AG04449 (cell line): ENCODE results near the gene FARS2.
A peak's percentile ranks its signal among the peaks of the same experiment; 100 is the strongest.

Experiments
- CTCF ChIA-PET: fragments of 350-600 bp; formaldehyde crosslinking; extraction: SDS; loops from one replicate; lab custom pipeline; 2021; ENCODE audit warnings: antibody characterized with exemption; lab: Yijun Ruan, JAX
- POLR2A ChIA-PET: fragments of 400-600, 350-600 bp; formaldehyde crosslinking; extraction: SDS; loops from one replicate; lab custom pipeline; 2020; ENCODE audit warnings: antibody characterized with exemption, inconsistent platforms; lab: Yijun Ruan, JAX
- DNase-seq: peaks from one replicate; pipeline ENCODE4 v3.0.0-alpha.2; 2010; ENCODE audit warnings: low read depth, low spot score
- H3K4me3 ChIP-seq: 2 replicates; pipeline ENCODE4 v1.5.1; 2011; ENCODE audit warnings: low read depth, mild to moderate bottlenecking, control low read depth, low read length
- TF ChIP-seq, protein P1 (sequence below): IDR thresholded peaks from one replicate; pipeline ENCODE4 v1.5.1; 2011; ENCODE audit warnings: mild to moderate bottlenecking, moderate library complexity, low read length, control low read depth, inconsistent platforms; ENCODE audit not compliant: insufficient read depth; ENCODE audit errors: missing control alignments

The FARS2 gene

DNA sequence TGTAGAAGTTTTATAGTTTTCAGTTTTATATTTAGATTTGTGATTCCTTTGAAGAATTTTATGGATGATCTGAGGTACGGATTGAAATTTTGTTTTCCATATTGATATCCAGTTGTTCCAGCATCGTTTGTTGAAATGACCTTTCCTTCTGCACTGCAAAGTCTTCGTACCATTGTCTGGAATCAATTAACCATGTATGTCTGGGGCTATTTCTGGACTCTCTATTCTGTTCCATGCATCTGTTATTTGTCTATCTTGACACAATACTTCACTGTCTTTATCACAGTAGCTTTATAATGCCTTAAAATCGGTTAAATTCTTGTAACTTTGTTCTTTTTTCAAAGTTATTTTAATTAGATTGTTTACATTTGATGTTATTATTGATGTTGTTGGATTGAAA lies 154.9 kb downstream of the FARS2 start:
- no peak for DNase-seq
- H3K4me3 ChIP-seq: no peak overlapping the region
- ChIA-PET CTCF (no interaction called here), POLR2A (no interaction called here)
- TF ChIP-seq, protein P1, sequence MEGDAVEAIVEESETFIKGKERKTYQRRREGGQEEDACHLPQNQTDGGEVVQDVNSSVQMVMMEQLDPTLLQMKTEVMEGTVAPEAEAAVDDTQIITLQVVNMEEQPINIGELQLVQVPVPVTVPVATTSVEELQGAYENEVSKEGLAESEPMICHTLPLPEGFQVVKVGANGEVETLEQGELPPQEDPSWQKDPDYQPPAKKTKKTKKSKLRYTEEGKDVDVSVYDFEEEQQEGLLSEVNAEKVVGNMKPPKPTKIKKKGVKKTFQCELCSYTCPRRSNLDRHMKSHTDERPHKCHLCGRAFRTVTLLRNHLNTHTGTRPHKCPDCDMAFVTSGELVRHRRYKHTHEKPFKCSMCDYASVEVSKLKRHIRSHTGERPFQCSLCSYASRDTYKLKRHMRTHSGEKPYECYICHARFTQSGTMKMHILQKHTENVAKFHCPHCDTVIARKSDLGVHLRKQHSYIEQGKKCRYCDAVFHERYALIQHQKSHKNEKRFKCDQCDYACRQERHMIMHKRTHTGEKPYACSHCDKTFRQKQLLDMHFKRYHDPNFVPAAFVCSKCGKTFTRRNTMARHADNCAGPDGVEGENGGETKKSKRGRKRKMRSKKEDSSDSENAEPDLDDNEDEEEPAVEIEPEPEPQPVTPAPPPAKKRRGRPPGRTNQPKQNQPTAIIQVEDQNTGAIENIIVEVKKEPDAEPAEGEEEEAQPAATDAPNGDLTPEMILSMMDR: no peak

DNA sequence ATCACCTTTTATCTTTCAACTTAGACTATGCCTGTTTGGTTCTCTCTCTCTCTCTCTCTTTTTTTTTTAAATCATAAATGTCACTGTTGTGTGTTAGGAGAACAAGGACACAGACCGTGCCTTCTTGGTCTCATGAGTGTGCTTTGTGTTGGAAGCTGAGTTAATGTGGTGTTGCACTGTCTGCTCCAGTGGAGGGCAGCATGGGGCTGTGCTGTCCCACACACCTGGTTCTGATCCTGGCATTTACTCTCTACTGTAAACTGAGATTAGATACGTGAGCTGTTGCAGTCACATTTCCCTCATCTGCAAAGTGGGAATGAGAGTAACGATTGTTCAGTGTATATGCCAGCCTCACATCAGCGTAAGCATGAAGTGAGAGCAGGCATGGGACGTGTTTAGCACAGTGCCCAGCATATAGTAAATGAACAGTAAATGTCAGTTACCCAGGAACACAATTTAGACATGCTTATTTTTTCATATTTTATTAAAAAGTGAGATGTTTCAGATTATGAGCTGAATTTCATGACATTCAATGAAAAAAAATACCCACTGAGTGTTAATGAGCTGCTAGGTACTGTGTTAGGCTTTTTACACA lies 161.1 kb downstream of the FARS2 start:
- CTCF ChIA-PET: interaction anchor here (0.6 to 2.3 kb wide), 34 partner anchors 9 to 1125 kb away, joined by 3 to 17 read pairs (median 4); no protein-coding TSS in a partner anchor
- DNase-seq: no peak
- POLR2A ChIA-PET: no interaction called here
- TF ChIP-seq, protein P1: peak; percentile 87
- H3K4me3 ChIP-seq: no peak overlapping the region

DNA sequence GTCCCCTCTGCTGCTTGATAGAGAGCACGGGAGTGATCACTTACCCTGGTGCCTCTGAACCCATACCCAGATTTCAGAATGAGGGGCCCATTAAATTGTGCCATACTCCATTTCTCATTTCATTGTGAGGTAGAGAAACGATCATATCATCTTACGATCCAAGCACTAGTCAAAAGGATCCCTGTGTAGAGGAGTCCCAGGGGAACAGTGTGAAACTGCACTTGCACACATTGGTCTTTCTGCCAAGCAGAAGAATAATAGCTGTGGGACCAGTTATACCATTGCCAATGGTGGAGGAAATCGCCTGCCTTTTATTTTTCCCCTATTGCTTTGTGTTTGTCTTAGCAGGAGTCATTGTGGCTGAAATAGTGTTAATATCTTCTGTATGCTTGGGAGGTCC lies 161.9 kb downstream of the FARS2 start:
- CTCF ChIA-PET: interaction anchor here (0.7 to 2.3 kb wide), 23 partner anchors 9 to 1124 kb away, joined by 3 to 17 read pairs (median 5); no protein-coding TSS in a partner anchor
- TF ChIP-seq, protein P1: no peak
- POLR2A ChIA-PET: no interaction called here
- no peak overlapping the region for H3K4me3 ChIP-seq
- no peak for DNase-seq

DNA sequence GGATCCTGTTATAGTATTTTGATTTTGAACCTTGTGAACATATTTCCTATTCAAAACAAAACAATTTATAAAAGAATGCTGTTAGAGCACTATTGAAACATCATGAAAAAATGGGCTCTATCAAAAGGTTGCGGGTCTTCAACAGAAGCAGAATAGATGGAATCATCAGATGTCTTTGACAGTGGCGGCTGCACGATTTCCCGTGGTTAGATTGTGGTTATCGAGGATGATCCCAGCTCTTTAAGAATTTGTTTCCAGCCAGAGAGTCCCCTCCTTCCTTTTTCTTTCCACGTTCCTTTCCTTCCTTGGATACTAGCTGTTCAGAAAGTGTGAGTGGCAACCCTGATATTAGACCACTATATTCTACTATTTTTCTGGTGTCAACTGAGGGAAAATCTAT lies 163.4 kb downstream of the FARS2 start:
- TF ChIP-seq, protein P1: no peak
- no peak for DNase-seq
- ChIA-PET CTCF (interaction anchor here (0.7 to 1.3 kb wide), 3 partner anchors 9 to 46 kb away, joined by 3 read pairs; no protein-coding TSS in a partner anchor), POLR2A (no interaction called here)
- no peak overlapping the region for H3K4me3 ChIP-seq

DNA sequence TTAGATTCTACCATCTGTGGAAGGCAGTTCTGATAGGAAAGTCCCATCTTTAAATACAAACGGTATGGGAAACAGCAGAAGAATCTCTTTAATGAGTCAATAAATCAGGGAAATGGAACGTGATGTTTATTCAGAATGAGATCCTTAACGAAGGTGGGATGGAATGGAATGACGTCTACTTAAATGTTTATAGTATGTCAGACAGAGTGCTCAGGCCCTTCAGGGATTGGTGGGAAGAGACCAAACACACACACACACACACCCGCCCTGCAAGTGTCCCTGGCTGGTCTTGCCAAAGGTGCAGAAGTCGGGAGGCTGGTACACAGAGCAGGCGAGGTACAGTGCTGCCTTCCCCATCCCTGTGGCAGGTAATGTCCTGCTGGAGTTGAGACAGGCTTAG lies 164.0 kb downstream of the FARS2 start:
- no peak overlapping the region for H3K4me3 ChIP-seq
- TF ChIP-seq, protein P1: no peak
- ChIA-PET POLR2A (no interaction called here), CTCF (interaction anchor here (0.8 kb wide), 1 partner anchor 22 kb away, joined by 3 read pairs; no protein-coding TSS in a partner anchor)
- peak; percentile 68 for DNase-seq

DNA sequence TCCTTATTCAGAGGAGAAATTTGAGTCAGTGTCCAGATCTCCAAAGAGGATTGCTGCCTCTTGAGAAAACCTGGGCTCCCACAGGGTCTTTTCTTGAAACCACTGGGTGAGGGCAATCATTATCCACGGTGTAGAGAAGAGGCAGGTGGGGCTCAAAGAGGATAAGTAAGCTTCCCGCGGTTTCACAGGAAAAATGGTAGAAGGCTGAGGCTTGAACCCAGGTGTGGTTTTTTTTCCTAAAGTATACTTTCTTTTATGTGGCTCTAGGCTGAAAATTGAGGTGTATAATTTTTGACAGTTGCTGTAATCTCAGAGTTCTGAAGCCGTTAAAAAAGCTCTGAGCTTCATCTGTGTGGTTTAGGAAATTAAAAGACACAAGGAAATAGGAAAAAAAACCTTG lies 164.5 kb downstream of the FARS2 start:
- ChIA-PET POLR2A (no interaction called here), CTCF (interaction anchor here (0.8 to 1.0 kb wide), 3 partner anchors 23 to 516 kb away, joined by 3 to 4 read pairs (median 3); no protein-coding TSS in a partner anchor)
- TF ChIP-seq, protein P1: no peak
- H3K4me3 ChIP-seq: no peak overlapping the region
- DNase-seq: no peak
